Tibial nerve (tissue), 4 donors: ENCODE results near the gene BAIAP2L2. TPM values are rescaled to one million over a fixed set of nuclear protein-coding genes. Genes with fewer than 3 reads are reported as not detected.
"Not testable (repeated sequence)": the region's sequence is repeated elsewhere in the genome, so short reads cannot be mapped to it uniquely, and the experiment has no call there.

ENCODE experiments used
- DNase-seq, 2 donors: peaks; one replicate each; pipeline ENCODE4 v3.0.0-alpha.2; 2019; ENCODE audit warnings: low spot score in 2 of 2
- H3K27ac ChIP-seq, 4 donors: fragments of 200-600 bp; sonication (generic) in 3 of 4; one replicate each; pipeline ENCODE4 v1.5.1; 2017 to 2019; ENCODE audit warnings: mild to moderate bottlenecking in 1 of 4
- H3K27me3 ChIP-seq, 2 donors: fragments of 200-600 bp; sonication (generic) in 1 of 2; one replicate each; pipeline versions ENCODE4 v1.5.1 to v1.6.0; 2017 to 2019
- H3K36me3 ChIP-seq, 3 donors: fragments of 200-600 bp; sonication (generic); one replicate each; pipeline ENCODE4 v1.5.1; 2018 to 2019
- H3K4me1 ChIP-seq, 4 donors: fragments of 200-600 bp; sonication (generic) in 3 of 4; one replicate each; pipeline ENCODE4 v1.5.1; 2017 to 2019
- H3K4me3 ChIP-seq, 4 donors: fragments of 200-600 bp; sonication (generic) in 3 of 4; one replicate each; pipeline ENCODE4 v1.5.1; 2017 to 2019; ENCODE audit warnings: mild to moderate bottlenecking in 1 of 4, moderate library complexity in 1 of 4
- H3K9me3 ChIP-seq, 4 donors: fragments of 200-600 bp; sonication (generic) in 3 of 4; one replicate each; pipeline ENCODE4 v1.5.1; 2017 to 2019
- EP300 ChIP-seq, 2 donors: sonication (generic); formaldehyde crosslinking; IDR thresholded peaks; one replicate each; pipeline ENCODE4 v1.6.1; 2017; ENCODE audit warnings: antibody characterized with exemption in 2 of 2, mild to moderate bottlenecking in 1 of 2
- POLR2A ChIP-seq, 2 donors: fragments of 450-650 bp; IDR thresholded peaks; one replicate each; pipeline ENCODE4 v1.6.1; 2017; ENCODE audit warnings: antibody characterized with exemption in 2 of 2, mild to moderate bottlenecking in 2 of 2, moderate library complexity in 2 of 2
- WGBS, 2 donors: methylation state at CpG; one replicate each; pipeline ENCODE4 v1.1.5; 2018; 5-methylcytosine and 5-hydroxymethylcytosine counted together
- total RNA-seq, 4 donors: library from RNA; depleted of rRNA; stranded (reverse); fragments of >200 nt; gene quantifications; one replicate each; pipeline ENCODE4 v1.1.0, GENCODE V29; 2016
- TF ChIP-seq, protein P1 (sequence below), 5 experiments: fragments of 200-600 bp in 3 of 5; fragments of 450-650 bp in 2 of 5; sonication (generic) in 3 of 5; IDR thresholded peaks; one replicate each; pipeline ENCODE4 v1.5.1; 2016 to 2019; ENCODE audit warnings: antibody characterized with exemption in 5 of 5, mild to moderate bottlenecking in 3 of 5, moderate library complexity in 2 of 5

The BAIAP2L2 gene
- total RNA-seq, 4 donors from 2014 or later: 1.3 to 2.7 (median 2.1) TPM; not detected in 1

DNA sequence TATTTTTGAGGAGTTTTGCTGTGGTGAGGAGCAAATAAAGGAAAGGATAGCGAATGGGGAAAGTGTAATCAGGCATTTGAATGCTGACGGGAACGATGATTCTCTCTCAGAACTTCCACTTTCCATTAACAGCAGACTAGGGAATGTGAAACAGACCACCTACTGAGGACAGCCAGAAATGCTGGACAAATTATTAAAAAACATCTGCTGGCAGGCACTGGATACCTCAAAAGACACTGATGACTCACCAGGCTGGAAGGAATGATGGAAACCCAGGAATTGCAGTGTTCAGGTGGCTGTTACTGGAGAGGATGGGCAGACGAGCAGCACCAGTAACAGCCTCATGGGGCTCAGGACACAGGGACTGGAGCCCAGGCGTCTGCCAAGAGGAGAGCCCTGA, 37.8 kb upstream of the BAIAP2L2 start:
- Histone ChIP-seq H3K9me3 (no peaks in the 10 kb centered on the region), H3K27ac (no peak overlapping the region), H3K27me3 (no peaks in the 10 kb centered on the region), H3K4me3 (no peak overlapping the region), H3K4me1 (no peaks in the 10 kb centered on the region), H3K36me3 (peaks cover 0 to 10% (median 0%) of the 10 kb centered on the region in 3 donors)
- 65 to 71% methylated on average over 5 of the region's 5 CpGs for WGBS, 2 donors
- no peak for DNase-seq
- TF ChIP-seq, protein P1, sequence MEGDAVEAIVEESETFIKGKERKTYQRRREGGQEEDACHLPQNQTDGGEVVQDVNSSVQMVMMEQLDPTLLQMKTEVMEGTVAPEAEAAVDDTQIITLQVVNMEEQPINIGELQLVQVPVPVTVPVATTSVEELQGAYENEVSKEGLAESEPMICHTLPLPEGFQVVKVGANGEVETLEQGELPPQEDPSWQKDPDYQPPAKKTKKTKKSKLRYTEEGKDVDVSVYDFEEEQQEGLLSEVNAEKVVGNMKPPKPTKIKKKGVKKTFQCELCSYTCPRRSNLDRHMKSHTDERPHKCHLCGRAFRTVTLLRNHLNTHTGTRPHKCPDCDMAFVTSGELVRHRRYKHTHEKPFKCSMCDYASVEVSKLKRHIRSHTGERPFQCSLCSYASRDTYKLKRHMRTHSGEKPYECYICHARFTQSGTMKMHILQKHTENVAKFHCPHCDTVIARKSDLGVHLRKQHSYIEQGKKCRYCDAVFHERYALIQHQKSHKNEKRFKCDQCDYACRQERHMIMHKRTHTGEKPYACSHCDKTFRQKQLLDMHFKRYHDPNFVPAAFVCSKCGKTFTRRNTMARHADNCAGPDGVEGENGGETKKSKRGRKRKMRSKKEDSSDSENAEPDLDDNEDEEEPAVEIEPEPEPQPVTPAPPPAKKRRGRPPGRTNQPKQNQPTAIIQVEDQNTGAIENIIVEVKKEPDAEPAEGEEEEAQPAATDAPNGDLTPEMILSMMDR (IDR thresholded peaks at IDR 0.05): no peak
- TF ChIP-seq POLR2A (IDR thresholded peaks at IDR 0.05): no peak

DNA sequence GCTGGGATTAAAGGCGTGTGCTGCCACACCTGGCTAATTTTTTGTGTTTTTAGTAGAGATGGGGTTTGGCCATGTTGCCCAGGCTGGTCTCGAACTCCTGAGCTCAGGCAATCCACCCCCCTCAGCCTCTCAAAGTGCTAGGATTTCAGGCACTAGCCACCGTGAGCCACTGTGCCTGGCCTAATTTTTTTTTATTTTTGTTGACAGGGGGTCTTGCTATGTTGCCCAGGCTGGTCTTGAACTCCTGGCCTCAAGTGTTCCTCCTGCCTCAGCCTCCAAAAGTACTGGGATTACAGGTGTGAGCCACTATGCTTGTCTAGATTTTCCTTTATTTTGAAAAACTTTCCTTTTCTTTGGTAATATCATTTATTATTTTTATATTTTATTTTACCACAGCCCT, 35.7 kb upstream of the BAIAP2L2 start:
- not testable (repeated sequence) for H3K9me3 ChIP-seq, H3K27me3 ChIP-seq, DNase-seq, H3K4me3 ChIP-seq, H3K4me1 ChIP-seq, H3K27ac ChIP-seq
- 79 to 92% methylated on average over 3 of the region's 3 CpGs for WGBS, 2 donors
- H3K36me3 ChIP-seq: peaks cover 0 to 25% (median 0%) of the 10 kb centered on the region in 3 donors

DNA sequence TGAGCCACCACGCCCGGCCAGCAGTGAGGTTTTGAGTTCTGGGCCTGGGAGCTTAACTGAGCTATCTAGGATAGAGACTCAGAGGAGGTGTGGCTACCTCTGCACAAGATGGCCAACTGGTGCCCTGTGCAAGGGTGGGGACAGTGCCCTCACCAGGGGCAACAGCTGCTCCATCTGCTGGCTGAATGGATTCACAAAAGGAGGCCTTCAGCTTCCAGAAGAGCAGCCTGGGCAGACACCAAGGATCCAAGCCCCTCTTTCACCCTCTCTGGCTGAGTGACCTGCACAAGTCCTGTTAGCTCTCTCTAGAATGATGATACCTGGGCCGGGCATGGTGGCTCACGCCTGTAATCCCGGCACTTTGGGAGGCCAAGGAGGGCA, 33.5 kb upstream of the BAIAP2L2 start:
- DNase-seq: no peak
- H3K36me3 ChIP-seq: peaks cover 0 to 40% (median 0%) of the 10 kb centered on the region in 3 donors
- no peaks in the 10 kb centered on the region for H3K4me1 ChIP-seq
- WGBS, 2 donors: 98 to 100% methylated on average over 4 to 5 of the region's 5 CpGs
- TF ChIP-seq EP300 (IDR thresholded peaks at IDR 0.05) (no peak), POLR2A (IDR thresholded peaks at IDR 0.05) (no peak)
- TF ChIP-seq, protein P1 (IDR thresholded peaks at IDR 0.05): no peak
- H3K27me3 ChIP-seq: no peaks in the 10 kb centered on the region
- H3K27ac ChIP-seq: no peak overlapping the region
- H3K9me3 ChIP-seq: no peaks in the 10 kb centered on the region
- H3K4me3 ChIP-seq: no peak overlapping the region

DNA sequence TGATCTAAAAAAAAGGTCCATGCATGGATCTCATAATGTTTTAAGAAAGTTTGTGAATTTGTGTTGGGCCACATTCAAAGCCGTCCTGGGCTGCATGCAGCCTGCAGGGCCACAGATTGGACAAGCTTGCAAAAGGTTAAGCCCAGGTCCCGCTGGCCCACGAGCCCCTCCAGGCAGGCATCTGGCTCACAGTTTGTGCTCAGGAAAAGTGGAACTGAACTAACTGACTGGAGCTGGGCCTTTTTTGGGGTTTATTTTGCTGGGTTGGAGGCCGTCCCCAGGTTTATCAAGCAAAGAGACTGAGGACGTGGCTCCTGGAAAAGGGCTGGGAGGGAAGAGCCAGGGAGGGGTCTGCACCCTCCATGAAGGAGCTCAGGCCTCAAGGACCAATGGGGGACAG, 32.1 kb upstream of the BAIAP2L2 start:
- peaks cover 0 to 55% (median 0%) of the 10 kb centered on the region in 3 donors for H3K36me3 ChIP-seq
- no peak overlapping the region for H3K27ac ChIP-seq
- DNase-seq: no peak
- no peaks in the 10 kb centered on the region for H3K9me3 ChIP-seq
- no peak for TF ChIP-seq POLR2A (IDR thresholded peaks at IDR 0.05)
- no peak for TF ChIP-seq EP300 (IDR thresholded peaks at IDR 0.05)
- TF ChIP-seq, protein P1 (IDR thresholded peaks at IDR 0.05): no peak
- 81 to 89% methylated on average over 5 of the region's 5 CpGs for WGBS, 2 donors
- no peaks in the 10 kb centered on the region for H3K4me1 ChIP-seq
- H3K27me3 ChIP-seq: no peaks in the 10 kb centered on the region
- no peak overlapping the region for H3K4me3 ChIP-seq

DNA sequence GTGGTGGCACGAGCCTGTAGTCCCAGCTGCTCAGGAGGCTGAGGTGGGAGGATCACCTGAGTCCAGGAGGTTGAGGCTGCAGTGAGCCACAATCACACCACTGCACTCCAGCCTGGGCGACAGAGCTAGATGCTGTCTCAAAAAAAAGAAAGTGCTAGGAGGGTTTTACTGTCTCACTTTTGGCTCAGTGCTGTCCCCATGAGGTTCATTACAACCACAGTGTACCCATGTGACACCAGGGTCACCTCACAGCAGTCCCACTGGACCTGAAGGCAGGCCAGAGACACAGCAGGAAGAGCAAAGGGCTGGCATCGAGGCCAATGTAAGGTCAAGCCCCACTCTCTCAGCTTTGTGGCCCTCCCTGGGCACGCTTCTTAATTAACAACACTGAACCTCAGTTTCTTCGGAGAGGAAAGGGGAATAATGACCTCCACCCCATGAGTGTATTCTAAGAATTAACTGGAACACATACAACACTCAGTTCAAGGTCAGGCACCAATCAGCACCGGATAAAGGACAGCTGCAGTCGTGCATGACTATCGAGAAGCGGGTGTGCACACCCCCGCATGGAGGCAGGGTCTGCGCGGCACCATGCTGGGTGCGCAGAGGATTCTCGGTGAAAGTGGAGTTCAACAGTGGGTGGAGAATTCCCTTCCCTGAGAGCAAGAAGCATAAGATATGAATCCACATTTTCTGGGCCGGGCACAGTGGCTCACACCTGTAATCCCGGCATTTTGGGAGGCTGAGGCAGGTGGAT, 30.9 kb upstream of the BAIAP2L2 start:
- Histone ChIP-seq H3K4me3 (no peak overlapping the region), H3K36me3 (peaks cover 0 to 65% (median 0%) of the 10 kb centered on the region in 3 donors), H3K27ac (no peak overlapping the region), H3K9me3 (no peaks in the 10 kb centered on the region), H3K27me3 (no peaks in the 10 kb centered on the region), H3K4me1 (no peaks in the 10 kb centered on the region)
- TF ChIP-seq EP300 (IDR thresholded peaks at IDR 0.05) (no peak), POLR2A (IDR thresholded peaks at IDR 0.05) (no peak)
- TF ChIP-seq, protein P1 (IDR thresholded peaks at IDR 0.05): no peak
- 91 to 93% methylated on average over 16 of the region's 16 CpGs for WGBS, 2 donors
- no peak for DNase-seq
